ENCODE data around the gene NELFB. TPM values are rescaled to one million over a fixed set of nuclear protein-coding genes. Genes with fewer than 3 reads are reported as not detected.

NELFB gene
- total RNA-seq, 1 donor from 2014 or later: 47.7 TPM

GRCh38 chr9:137264067-137264466 lies 8.9 kb downstream of the NELFB start:
- no peak for TF ChIP-seq CTCF (conservative IDR thresholded peaks at IDR 0.05; ENCODE audit: low read depth, low read length)

GRCh38 chr9:137265496-137266161 lies 10.5 kb downstream of the NELFB start:
- no peak for DNase-seq (ENCODE audit: low read depth)
- no peak overlapping the region for H3K4me3 ChIP-seq (ENCODE audit: low read depth, low read length)
- TF ChIP-seq CTCF (conservative IDR thresholded peaks at IDR 0.05; ENCODE audit: low read depth, low read length): no peak

More at GRCh38 chr9:137264067-137264466, 8.9 kb downstream of the NELFB start:
- DNase-seq (ENCODE audit: low read depth): no peak
- no peak overlapping the region for H3K4me3 ChIP-seq (ENCODE audit: low read depth, low read length)

- TF ChIP-seq CTCF (conservative IDR thresholded peaks at IDR 0.05; ENCODE audit: low read depth, low read length): no peak
- H3K4me3 ChIP-seq (ENCODE audit: low read depth, low read length): no peak overlapping the region
- DNase-seq (ENCODE audit: low read depth): no peak
Measured at GRCh38 chr9:137266162-137266527, 11.0 kb downstream of the NELFB start.

- no peak for TF ChIP-seq CTCF (conservative IDR thresholded peaks at IDR 0.05; ENCODE audit: low read depth, low read length)
- no peak for DNase-seq (ENCODE audit: low read depth)
- H3K4me3 ChIP-seq (ENCODE audit: low read depth, low read length): no peak overlapping the region
Measured at GRCh38 chr9:137266585-137267453, 11.7 kb downstream of the NELFB start.

GRCh38 chr9:137267933-137268355 lies 12.8 kb downstream of the NELFB start:
- TF ChIP-seq CTCF (conservative IDR thresholded peaks at IDR 0.05; ENCODE audit: low read depth, low read length): no peak
- H3K4me3 ChIP-seq (ENCODE audit: low read depth, low read length): no peak overlapping the region
- DNase-seq (ENCODE audit: low read depth): no peak

- no peak overlapping the region for H3K4me3 ChIP-seq (ENCODE audit: low read depth, low read length)
- no peak for TF ChIP-seq CTCF (conservative IDR thresholded peaks at IDR 0.05; ENCODE audit: low read depth, low read length)
- no peak for DNase-seq (ENCODE audit: low read depth)
Measured at GRCh38 chr9:137268538-137269201, 13.5 kb downstream of the NELFB start.
